Measurements from ENCODE around the gene SMURF2. TPM values are rescaled to one million over a fixed set of nuclear protein-coding genes. Genes with fewer than 3 reads are reported as not detected.
A peak's percentile ranks its signal among the peaks of the same experiment; 100 is the strongest.

SMURF2 gene
- total and polyA plus RNA-seq, 11 donors, result 3.6 to 17.5 (median 12.2) TPM

- Histone ChIP-seq H3K4me3 (no peak overlapping the region), H3K36me3 (peaks cover 0 to 78% (median 57%) of the 10 kb centered on the region in 9 donors), H3K27me3 (no peaks in the 10 kb centered on the region), H3K4me1 (peaks cover 0 to 12% (median 2%) of the 10 kb centered on the region in 12 donors), H3K27ac (no peak overlapping the region), H3K9me3 (no peaks in the 10 kb centered on the region)
- ATAC-seq (no peak), DNase-seq (no peak)
- WGBS, 4 donors, result 94 to 100% (median 98%) methylated on average over 3 of the region's 3 CpGs
- intact Hi-C loops (cut with DNase I), result loop anchor here in 1 of 10 donors (10.0 kb wide), 1 partner anchor 61 kb away; no protein-coding TSS in a partner anchor
- TF ChIP-seq CTCF (IDR thresholded peaks at IDR 0.05), result no peak
- TF ChIP-seq POLR2A (IDR thresholded peaks at IDR 0.05), result no peak
Measured at GRCh38 chr17:64575431-64575830, 86.7 kb downstream of the SMURF2 start.

- TF ChIP-seq POLR2A (IDR thresholded peaks at IDR 0.05), result no peak
- TF ChIP-seq CTCF (IDR thresholded peaks at IDR 0.05), result no peak
- Histone ChIP-seq H3K36me3 (peaks cover 0 to 78% (median 57%) of the 10 kb centered on the region in 9 donors), H3K27ac (no peak overlapping the region), H3K4me3 (no peak overlapping the region), H3K4me1 (peaks cover 0 to 12% (median 2%) of the 10 kb centered on the region in 12 donors), H3K9me3 (no peaks in the 10 kb centered on the region), H3K27me3 (no peaks in the 10 kb centered on the region)
- DNase-seq (no peak), ATAC-seq (no peak)
- intact Hi-C loops (cut with DNase I), result loop anchor here in 2 of 10 donors (5.0 to 10.0 kb wide), 2 partner anchors 60 to 73 kb away; no protein-coding TSS in a partner anchor
- 94 to 96% (median 96%) methylated on average over 1 of the region's 1 CpG for WGBS, 4 donors
Measured at GRCh38 chr17:64574646-64575045, 87.5 kb downstream of the SMURF2 start.

- Histone ChIP-seq H3K27ac (peak overlapping the region in 1 of 12 donors; percentile 20), H3K4me1 (peaks cover 0 to 12% (median 2%) of the 10 kb centered on the region in 12 donors), H3K27me3 (no peaks in the 10 kb centered on the region), H3K4me3 (no peak overlapping the region), H3K36me3 (peaks cover 0 to 80% (median 56%) of the 10 kb centered on the region in 9 donors), H3K9me3 (no peaks in the 10 kb centered on the region)
- ATAC-seq (no peak), DNase-seq (no peak)
- TF ChIP-seq POLR2A (IDR thresholded peaks at IDR 0.05) (no peak), CTCF (IDR thresholded peaks at IDR 0.05) (no peak)
- intact Hi-C loops (cut with DNase I), result loop anchor here in 2 of 10 donors (5.0 to 10.0 kb wide), 2 partner anchors 58 to 74 kb away; no protein-coding TSS in a partner anchor
Measured at GRCh38 chr17:64573214-64573613, 88.9 kb downstream of the SMURF2 start.

GRCh38 chr17:64572682-64573154 lies 89.4 kb downstream of the SMURF2 start:
- DNase-seq (no peak), ATAC-seq (peak in 3 of 4 donors; percentile 14 to 70 (median 42))
- TF ChIP-seq POLR2A (IDR thresholded peaks at IDR 0.05) (no peak), CTCF (IDR thresholded peaks at IDR 0.05) (no peak)
- 46 to 60% (median 53%) methylated on average over 3 of the region's 3 CpGs for WGBS, 4 donors
- H3K27ac ChIP-seq, result peak overlapping the region in 4 of 12 donors; percentile 2 to 51 (median 34)
- peaks cover 0 to 80% (median 56%) of the 10 kb centered on the region in 9 donors for H3K36me3 ChIP-seq
- intact Hi-C loops (cut with DNase I), result loop anchor here in 2 of 10 donors (5.0 to 10.0 kb wide), 2 partner anchors 58 to 75 kb away; no protein-coding TSS in a partner anchor
- no peak overlapping the region for H3K4me3 ChIP-seq
- peaks cover 0 to 12% (median 2%) of the 10 kb centered on the region in 12 donors for H3K4me1 ChIP-seq
- no peaks in the 10 kb centered on the region for H3K9me3 ChIP-seq
- H3K27me3 ChIP-seq, result no peaks in the 10 kb centered on the region

Measured in heart left ventricle (tissue), 16 donors.